ENCODE results near the gene RFTN1.
"Not testable (repeated sequence)": the region's sequence is repeated elsewhere in the genome, so short reads cannot be mapped to it uniquely, and the experiment has no call there.

Gene RFTN1

GRCh38 chr3:16317561-16317945 is 195.9 kb downstream of the RFTN1 start:
- DNase-seq = no peak

- DNase-seq = no peak
These were observed 196.5 kb downstream of the RFTN1 start for GRCh38 chr3:16316847-16317560.

GRCh38 chr3:16316396-16316795 is 197.1 kb downstream of the RFTN1 start:
- DNase-seq = no peak

GRCh38 chr3:16315623-16316022 is 197.9 kb downstream of the RFTN1 start:
- DNase-seq = no peak

- DNase-seq = no peak
These were observed 199.4 kb downstream of the RFTN1 start for GRCh38 chr3:16313886-16314645.

- peak in 1 of 2 donors; percentile 31 for DNase-seq
These were observed 201.5 kb downstream of the RFTN1 start for GRCh38 chr3:16311960-16312451.

GRCh38 chr3:16310486-16310885 is 203.0 kb downstream of the RFTN1 start:
- DNase-seq = not testable (repeated sequence)

GRCh38 chr3:16309558-16309957 is 203.9 kb downstream of the RFTN1 start:
- DNase-seq = peak; percentile 62

- no peak for DNase-seq
These were observed 204.8 kb downstream of the RFTN1 start for GRCh38 chr3:16308727-16309126.

- no peak for DNase-seq
These were observed 205.5 kb downstream of the RFTN1 start for GRCh38 chr3:16307832-16308531.

GRCh38 chr3:16305111-16305541 is 208.4 kb downstream of the RFTN1 start:
- peak; percentile 62 to 64 for DNase-seq

GRCh38 chr3:16304061-16305010 is 209.2 kb downstream of the RFTN1 start:
- no peak for DNase-seq

GRCh38 chr3:16303037-16303575 is 210.4 kb downstream of the RFTN1 start:
- no peak for DNase-seq

GRCh38 chr3:16302082-16302631 is 211.3 kb downstream of the RFTN1 start:
- no peak for DNase-seq

GRCh38 chr3:16301507-16301906 is 212.0 kb downstream of the RFTN1 start:
- DNase-seq = no peak

- peak; percentile 45 to 48 for DNase-seq
These were observed 212.6 kb downstream of the RFTN1 start for GRCh38 chr3:16300881-16301359.

- no peak for DNase-seq
These were observed 213.2 kb downstream of the RFTN1 start for GRCh38 chr3:16300307-16300706.

- DNase-seq = no peak
These were observed 213.8 kb downstream of the RFTN1 start for GRCh38 chr3:16299746-16300145.

- no peak for DNase-seq
These were observed 214.6 kb downstream of the RFTN1 start for GRCh38 chr3:16298891-16299290.

- no peak for DNase-seq
These were observed 215.3 kb downstream of the RFTN1 start for GRCh38 chr3:16297997-16298885.

Measured in activated CD4-positive, alpha-beta T cell treated with anti-CD3 and anti-CD28 coated beads for 4 hours (primary cell).